ENCODE measurements around the gene SUSD6.
A peak's percentile ranks its signal among the peaks of the same experiment; 100 is the strongest.
"Not testable (repeated sequence)": the region's sequence is repeated elsewhere in the genome, so short reads cannot be mapped to it uniquely, and the experiment has no call there.

Gene SUSD6

DNA sequence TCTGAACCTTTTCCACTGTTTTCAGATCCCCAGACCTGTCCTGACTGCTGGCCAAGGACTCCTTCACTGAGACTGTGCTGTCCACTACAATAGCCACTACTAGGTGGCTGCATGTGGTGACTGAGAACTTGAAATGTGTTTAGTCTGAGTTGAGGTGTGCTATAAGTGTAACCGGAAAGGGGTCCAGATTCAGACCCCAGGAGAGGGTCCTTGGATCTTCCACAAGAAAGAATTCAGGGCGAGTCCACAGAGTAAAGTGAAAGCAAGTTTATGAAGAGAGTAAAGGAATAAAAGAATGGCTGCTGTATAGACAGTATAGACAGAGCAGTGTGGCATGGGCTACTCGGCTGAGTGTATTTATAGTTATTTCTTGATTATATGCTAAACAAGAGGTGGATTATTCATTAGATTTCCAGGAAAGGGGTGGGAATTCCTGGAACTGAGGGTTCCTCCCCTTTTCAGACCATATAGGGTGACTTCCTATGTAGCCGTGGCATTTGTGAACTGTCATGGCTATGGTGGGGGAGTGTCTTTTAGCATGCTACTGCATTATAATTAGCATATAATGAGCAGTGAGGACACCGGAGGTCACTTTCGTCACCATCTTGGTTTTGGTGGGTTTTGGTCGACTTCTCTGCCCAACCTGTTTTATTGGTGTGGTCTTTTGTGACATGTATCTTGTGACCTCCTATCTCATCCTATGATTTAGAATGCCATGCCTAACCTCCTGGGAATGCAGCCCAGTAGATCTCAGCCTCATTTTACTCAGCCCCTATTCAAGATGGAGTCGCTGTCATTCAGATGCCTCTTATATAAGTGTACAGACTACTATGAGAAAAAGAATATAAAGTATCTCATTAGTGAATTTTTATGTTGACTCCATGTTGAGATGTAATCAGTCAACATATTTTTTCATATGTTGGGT lies 85.5 kb downstream of the SUSD6 start:
- DNase-seq, result no peak

DNA sequence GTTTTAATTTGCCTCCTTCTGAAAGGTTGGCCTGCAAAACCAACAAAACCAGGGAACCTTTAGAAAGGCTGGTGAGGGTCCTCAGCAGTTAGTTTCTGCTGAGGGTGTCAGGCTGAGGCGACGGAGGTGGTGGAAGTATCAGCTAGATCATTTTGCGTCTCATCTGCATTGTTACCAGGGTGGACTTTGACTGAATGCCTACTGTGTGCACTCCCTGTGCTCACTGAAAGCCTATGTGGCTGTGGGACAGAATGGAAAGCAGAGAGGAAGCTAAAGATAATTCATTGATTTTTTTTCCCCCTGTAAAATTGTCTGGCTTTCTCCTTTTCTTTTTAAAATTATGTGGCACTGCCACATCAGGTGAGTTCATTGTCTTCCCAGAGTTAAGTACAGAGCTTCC lies 87.2 kb downstream of the SUSD6 start:
- no peak for DNase-seq

DNA sequence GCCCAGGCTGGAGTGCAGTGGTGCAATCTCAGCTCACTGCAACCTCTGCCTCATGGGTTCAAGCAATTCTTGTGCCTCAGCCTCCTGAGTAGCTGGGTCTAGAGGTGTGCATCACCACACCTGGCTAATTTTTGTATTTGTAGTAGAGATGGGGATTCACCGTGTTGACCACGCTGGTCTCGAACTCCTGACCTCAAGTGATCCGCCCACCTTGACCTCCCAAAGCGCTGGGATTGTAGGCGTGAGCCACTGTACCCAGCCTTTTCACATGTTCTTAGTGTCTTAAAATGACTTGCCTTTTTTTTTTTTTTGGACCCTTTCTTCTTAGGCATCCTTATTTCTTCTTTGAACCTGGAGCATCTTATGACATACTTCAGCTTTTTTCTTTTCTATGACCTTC lies 87.8 kb downstream of the SUSD6 start:
- DNase-seq, result not testable (repeated sequence)

DNA sequence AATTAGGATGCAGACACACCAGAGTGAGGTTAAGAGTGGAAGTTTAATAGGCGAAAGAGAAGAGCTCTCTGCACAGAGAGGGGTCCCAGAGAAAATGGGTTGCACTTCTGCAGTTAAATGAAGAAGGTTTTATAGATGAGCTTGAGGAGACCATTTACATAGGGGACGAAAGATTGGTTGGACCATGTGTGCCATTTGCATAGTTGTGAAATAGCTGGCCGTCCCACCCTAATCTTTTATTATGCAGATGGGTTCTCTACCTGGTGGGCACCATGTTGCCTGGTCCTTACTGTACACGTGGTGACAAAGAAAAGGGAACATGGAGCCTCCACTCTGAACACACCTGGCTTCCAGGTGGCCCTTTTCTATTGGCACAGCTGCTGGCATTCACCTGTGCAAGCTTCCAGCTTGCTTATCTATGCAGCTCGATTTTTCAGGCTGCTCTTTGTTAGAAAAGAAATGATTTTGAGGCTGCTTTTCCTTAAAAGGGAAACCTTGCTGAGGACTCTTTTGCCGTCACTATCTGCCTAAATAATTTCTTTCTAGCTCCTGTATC lies 88.4 kb downstream of the SUSD6 start:
- DNase-seq, result no peak

DNA sequence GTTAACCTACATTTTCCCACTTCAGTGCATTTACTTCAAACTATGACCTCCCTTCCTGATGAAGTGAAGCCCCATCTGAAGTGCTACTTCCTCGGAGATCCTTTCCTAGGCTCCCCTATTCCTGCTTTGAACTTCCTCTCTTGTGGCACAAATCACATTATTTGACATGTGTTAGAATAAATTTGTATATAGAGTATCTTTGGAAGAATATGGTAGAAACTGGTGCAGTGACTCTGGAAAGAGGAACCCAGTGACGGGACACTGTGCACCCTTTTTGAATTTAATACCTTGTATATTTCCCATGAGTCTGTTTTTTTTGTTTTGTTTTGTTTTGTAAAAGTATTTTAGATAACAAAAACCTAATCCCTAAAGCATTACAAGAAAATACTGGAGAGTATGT lies 89.2 kb downstream of the SUSD6 start:
- no peak for DNase-seq

DNA sequence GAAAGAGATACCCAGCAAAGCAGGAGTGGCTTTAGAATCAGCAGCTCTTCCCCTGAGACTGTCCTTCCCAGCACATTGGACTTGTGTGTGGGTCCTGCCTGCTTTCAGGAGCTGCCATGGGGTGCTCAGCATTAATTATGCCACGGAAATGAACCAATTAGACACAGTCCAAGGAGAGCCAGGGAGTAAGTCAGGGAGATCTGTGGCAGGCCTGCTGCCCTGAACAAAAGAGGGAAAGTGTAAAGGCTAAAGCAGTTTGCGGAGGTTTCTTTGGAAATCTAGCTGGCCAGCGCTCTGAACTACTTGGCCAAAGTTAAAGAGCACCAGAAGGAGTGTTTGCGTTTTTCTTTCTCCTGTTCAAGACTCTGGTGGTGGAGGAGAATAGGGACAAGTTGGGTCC lies 89.9 kb downstream of the SUSD6 start:
- peak; percentile 44 for DNase-seq

DNA sequence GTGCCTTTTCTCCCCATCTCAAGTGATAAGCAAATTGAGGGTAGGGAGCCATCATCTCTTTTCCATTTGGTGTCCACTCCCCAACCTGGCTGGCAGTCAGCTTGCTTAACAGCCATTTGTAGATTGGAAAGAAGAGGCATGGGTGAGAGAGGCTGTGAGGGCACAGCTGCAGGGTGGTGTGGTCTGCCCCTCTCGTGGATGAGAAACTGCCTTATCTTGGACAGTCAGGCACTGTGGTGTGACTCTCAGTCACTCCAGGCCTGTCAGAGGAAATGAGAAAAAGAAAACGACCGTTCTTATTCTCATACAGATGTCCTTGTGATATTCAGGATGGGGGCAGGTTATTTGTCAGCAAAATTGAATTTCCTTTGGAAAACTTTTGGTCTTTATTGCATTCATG lies 90.5 kb downstream of the SUSD6 start:
- no peak for DNase-seq

DNA sequence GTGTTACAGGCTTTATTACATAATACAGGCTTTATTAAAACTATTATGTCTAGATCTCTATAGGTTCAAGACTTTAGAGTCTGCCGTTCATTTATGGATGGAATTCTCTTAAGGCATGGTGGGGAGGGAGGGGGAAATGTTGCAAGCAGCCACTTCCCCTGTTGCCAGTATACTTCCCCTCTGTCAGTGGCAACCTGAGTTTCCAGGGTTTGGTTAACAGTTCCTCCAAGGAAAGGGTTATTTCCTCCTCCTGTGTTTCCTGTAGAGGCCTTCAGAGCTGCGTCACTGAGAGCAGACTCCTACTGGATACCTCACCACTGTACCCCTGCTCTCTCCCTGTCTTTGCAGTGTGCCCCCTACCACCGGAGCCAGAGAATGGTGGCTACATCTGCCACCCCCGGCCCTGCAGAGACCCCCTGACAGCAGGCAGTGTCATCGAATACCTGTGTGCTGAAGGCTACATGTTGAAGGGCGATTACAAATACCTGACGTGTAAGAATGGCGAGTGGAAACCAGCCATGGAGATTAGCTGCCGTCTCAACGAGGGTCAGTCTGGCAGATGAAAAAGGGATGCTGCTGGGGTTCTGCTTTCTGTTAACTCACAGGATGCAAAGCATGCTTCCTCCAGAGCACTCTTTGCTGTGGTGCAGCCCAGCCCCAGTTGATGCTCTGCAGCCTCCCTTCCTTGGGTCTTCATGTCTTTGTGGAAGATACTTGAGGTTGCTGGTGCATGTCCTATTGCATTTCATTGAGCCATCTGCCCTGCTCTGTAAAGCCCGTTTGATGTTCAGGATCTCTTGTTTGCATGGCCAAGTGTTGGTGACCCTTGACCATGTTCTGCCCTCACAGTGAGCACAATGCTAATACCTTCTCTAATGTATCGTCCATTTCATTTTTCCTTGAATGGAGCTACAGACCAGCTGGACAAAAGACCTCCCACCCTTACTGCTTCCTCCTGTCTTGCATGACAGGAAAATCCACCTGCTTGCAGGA lies 91.9 kb downstream of the SUSD6 start:
- DNase-seq, result no peak

DNA sequence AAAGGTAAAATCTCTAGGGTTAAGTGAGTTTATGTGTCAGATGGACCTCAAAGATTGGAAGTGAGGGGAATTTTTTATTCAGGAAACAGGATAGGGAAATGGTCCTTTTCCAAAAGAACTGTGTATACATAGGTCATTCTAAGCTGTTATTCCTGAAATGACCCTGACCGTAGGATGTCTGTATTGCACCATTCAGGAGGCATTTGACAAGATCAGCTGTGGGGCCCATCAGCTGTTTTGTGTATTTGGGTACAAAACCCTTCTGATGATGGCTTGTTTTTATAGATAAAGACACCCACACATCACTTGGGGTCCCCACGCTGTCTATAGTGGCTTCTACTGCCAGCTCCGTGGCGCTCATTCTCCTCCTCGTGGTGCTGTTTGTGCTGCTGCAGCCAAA lies 92.9 kb downstream of the SUSD6 start:
- DNase-seq, result no peak

DNA sequence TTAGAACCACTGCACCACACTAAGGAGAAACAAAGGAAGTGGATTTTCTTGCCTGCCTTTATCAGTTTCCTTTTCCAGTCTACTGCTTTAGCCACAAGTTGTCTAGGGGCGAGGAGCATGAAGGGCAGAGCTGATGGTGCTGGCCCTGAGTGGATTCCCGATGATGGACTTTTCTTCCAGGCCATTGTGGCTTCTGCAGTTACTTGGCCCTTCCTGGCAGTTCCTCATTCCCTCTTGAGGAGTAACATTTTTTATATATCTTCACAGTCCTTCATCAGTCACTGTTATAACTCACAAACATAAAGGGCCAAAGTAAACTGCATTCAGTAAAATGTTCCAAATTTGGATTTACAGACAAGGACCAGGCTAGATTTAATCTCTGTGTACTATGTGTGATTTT lies 94.3 kb downstream of the SUSD6 start:
- DNase-seq, result no peak

DNA sequence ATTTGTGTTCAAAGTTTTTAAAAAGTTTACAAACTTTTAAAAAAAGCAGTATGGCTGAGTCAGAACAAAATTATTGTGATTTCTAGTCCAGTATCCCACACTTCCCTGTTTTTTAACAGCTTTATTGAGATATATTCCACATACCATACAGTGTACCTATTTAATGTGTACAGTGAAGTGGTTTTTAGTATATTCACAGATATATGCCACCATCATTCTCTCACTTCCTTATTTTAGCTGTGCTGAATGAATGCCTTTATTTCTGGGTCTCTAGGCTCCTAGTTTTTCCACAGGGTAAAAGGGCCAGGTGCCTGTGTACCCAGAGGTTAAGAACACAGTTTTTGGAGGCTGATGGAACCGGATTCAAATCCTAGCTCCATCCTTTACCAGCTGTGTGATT lies 96.7 kb downstream of the SUSD6 start:
- DNase-seq, result no peak

DNA sequence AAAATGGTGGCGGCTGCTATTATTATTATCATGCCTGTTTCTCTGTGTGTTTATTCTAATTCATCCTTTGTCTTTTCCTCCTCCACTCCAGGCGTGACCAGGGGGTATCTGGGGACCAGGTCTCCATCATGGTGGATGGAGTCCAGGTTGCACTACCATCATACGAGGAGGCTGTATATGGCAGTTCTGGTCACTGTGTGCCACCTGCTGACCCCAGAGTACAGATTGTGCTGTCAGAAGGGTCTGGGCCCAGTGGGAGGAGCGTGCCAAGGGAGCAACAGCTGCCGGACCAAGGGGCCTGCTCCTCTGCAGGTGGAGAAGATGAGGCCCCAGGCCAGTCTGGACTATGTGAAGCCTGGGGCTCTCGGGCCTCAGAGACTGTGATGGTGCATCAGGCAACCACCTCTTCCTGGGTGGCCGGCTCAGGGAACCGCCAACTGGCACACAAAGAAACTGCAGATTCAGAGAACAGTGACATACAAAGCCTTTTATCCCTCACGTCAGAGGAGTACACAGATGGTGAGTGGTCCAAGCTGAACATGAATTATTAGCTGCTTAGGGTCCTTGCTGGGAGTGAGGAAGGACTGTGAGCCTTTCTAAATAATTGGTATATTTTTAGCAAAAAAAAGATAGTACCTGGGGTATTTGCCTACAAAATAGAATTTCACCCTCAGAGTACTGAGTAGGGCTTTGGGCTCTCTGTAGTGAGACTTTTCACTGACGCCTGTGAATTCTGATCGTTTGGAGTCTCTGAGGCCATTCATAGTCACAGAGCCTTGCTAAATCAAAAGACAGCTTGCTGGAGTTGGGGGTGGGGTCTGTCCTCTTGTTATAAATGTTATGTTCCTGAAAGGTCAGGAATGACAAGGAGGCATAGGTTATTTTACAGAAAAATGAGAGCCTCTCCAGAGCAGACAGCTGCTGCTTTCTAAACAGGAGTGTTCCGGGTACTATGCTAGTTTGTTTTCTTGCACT lies 97.5 kb downstream of the SUSD6 start:
- DNase-seq, result peak; percentile 83

DNA sequence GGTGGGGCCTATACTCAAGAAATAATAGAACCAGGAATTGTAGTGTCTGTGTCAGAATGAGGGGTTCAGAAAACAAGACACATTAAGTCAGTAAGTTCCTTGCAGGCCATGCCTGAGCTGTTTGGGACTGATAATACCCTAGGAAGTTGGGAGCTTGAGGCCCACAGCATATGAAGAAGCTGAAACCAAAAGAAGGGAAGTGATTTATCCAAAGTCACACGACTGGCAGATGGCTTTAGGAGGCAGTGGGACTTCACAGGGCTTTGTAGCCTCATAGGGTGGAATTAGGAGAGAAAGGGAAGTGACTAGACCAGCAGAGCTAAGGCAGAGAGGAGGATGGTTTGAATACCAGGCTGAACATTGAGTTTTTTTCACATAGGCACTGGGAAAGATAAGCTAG lies 99.0 kb downstream of the SUSD6 start:
- DNase-seq, result no peak

DNA sequence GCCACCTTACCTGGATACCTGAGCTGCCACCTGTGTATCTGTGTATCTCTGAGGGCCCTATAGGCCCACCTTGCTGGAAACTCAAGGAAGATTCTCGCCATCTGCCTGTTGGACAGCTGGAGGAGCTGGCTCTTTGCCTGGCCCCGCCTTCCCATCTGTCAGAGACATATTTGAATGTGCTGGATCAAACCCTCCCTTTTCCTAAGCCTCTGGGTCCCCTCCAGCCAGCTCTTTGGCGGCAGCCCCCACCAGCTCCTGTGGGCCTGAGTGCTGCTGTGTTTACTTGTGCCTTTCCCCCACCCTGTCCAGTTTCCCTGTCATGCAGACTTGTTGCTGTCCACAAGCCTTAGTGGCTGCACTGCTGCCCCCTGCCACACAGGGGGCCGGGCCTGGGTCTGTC lies 99.7 kb downstream of the SUSD6 start:
- DNase-seq, result peak; percentile 79

DNA sequence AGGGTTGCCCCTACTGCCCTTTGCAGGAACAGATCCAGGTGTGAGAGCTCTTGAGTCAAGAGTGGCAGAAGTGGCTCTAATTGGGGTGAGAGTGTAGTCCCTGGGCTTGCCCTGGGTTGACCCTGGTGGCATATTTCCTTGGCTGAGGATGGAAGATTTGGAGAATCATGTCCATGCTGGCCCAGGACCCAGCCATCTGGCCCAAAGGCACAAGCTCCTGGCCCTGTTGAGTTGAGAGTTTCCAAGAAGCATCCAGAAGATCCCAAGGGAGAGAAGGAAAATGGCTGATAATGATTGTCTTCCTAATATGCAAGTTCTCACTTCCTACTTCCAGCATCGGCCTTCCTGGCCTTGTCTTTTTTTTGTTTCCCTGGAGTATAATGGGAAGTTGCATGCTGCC lies 100.1 kb downstream of the SUSD6 start:
- no peak for DNase-seq

DNA sequence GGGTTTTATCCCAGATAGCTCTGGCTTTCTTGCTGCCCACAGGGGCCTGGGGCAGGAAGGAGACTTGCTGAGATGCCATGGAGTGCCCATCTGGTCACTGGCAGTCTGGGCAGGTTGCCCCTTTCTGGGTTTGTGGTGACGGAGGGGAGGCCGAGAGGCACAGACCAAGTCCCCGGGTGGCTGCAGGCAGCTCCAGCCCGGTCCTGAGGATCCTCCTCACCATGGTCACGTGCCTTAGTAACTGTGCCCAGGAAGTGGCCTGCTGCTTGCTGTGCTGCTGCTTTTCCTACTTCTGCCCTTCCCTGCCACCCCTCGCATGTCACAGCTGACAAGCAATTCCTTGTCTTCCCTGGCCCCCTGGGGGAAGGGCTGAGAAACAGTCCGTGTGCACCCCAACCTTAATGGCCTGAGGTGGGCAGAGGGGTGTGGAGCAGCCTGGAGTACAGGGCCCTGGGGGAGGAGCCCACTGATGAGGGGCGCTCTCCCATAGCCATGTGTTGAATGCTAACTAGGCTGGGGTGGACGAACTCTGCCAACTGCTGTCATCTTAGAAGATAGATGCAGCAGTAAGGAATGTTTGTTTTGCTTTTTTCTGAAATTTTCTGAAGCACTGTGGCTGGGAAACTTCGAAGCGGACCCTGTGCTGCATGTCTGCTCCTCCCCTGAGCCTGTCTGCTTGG lies 100.6 kb downstream of the SUSD6 start:
- DNase-seq, result no peak

DNA sequence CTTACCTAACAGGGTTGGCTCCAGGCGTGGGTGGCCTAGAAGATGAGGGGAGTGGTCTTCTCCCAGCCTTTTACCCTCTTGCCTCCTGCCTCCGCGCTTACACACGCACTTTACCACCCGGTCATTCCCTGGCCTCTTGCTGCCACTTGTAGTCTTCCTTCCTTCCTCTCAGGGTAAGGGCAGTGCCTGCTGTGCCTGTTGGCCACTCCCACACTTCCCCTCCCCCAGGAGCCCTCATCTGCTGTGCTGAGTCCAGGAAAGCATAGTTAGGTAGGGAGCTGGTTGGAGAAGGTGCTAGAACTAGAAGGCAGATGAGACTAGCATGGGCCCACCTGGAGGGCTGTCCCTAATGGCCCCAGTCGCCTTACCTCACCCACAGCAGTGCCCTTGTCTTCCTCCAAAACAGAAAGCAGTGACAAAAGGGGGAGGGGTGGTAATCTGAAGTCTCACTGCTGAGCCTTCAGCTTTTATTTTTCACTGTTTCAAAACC lies 101.2 kb downstream of the SUSD6 start:
- peak; percentile 58 for DNase-seq

DNA sequence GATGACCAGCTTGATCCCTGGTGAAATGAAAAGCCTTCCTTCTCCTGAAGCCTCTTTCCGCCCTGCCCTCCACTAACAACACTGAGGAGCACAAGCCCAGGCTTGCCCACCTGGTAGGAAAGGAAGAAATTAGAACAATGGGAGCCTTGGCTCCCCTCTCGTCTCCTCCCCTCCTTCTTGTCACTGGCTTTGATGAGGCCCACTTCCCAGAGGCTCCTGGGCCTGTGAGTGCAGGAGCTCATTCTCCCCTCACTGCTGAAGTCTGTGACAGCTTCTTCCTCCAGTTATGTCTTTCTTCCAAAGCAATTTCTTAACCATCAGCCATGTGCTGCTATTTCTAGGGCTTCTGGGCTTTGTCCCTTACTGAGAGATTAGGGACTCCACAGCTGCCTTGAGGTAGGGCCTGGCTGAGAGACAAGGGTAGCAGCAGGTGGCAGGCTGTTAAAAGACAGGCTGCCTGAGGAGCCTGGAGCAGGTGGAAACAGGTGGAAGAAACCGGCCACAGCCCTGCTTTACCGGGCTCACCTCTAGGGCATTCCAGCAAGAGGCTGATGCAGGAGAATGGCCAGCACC lies 101.9 kb downstream of the SUSD6 start:
- peak; percentile 62 for DNase-seq

DNA sequence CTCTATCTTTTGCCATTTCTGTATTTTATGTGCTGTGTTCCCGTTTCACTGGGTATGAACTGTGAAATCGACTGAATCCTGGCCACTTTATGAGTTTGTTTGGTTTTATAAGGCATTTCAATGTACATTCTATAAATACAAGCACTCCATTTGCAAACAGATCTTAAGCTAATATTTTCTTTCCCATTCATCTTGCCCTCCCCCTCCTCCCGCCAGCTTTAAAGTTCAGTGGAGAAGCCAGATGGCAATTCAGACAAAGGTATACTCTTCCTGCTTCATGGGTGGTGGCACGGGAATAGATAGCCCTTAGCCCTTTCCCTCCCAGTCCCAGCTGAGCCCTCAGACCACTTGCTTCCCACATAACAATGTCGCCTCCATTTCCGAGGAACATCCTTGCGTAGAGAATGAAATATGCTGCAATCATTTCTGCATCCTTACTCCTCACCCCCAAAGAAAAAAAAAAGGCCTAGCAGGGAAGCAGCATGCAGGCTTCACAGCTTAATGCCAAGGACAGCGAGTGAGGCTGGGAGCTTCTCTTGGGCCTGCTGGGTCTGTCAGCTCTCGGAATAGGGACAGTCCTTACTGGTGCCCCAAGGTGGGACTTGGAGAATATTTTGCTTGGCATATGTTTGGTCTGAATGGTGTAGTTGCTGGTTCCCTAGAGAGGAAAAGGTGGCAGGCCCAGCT lies 102.7 kb downstream of the SUSD6 start:
- no peak for DNase-seq

DNA sequence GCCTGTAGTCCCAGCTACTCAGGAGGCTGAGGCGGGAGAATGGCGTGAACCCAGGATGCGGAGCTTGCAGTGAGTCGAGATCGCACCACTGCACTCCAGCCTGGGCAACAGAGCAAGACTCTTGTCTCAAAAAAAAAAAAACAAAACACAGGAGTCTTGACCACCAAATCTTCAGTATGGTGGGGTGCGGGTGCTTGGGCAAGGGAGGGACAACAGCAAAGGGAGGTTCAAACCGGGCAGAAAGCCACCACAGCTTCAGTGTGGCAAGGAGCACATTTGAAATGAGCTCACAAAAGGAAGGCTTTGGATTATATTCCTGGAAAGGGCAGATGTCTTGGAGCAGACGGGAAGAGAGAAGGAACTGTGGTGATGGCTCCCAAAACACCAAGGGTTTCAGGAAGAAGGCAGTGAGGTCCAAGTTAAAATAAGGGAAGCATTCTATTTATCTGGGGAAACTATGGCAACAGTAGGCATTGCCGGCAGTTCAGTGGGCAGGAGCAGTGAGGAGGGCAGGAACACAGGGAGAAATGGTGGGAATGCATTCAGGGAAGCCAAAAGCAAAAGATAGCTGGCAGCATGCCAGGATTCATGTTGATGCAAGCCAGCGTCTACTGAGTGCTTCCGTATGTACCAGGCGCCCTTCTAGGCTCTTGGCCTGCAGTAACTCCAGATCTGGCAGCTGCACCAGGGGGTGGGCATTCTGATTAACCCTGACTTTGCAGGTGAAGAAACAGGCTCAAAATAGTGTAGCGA lies 104.5 kb downstream of the SUSD6 start:
- peak; percentile 82 for DNase-seq

All from eye (tissue), 1 donor.